HCT116 (cell line): ENCODE results near the gene ADAM19. TPM values are rescaled to one million over a fixed set of nuclear protein-coding genes. Genes with fewer than 3 reads are reported as not detected.

ENCODE experiments used
- ATAC-seq: fragments of 200-7000 bp; cut with Tn5 transposase; 2 replicates; pipeline ENCODE4 v1.9.1; 2020; ENCODE audit warnings: mild to moderate bottlenecking, moderate library complexity
- BruUV-seq: library from RNA; stranded (reverse); fragments of 400-500 nt; replicated peaks from 2 replicates; lab custom pipeline; 2021; lab: Mats Ljungman, UMichigan
- CTCF ChIA-PET: fragments of 300-600 bp; sonication (Branson Sonifier 250); formaldehyde crosslinking; loops from one replicate; lab custom pipeline; 2021; ENCODE audit warnings: antibody characterized with exemption; lab: Charles Lee
- POLR2A ChIA-PET: fragments of 300-600, 350-600 bp; sonication (Branson Sonifier 250); formaldehyde crosslinking; loops from one replicate; lab custom pipeline; 2021; ENCODE audit warnings: antibody characterized with exemption; lab: Charles Lee
- RAD21 ChIA-PET, 2 experiments: fragments of 300-600 bp; sonication (Branson Sonifier 250); formaldehyde crosslinking; loops; one replicate each; lab custom pipeline; 2023; ENCODE audit warnings: low total read pairs in 2 of 2; ENCODE audit not compliant: uncharacterized antibody in 2 of 2, unreplicated experiment in 2 of 2, low non-redundant PET in 1 of 2; lab: Charles Lee
- DNase-seq: peaks from one replicate; pipeline ENCODE4 v3.0.0-alpha.2; 2010; ENCODE audit warnings: low read depth, low spot score
- H2AFZ ChIP-seq: fragments of 200-600 bp; shearing (Covaris generic), sonication (generic); 2 replicates; pipeline ENCODE4 v1.6.1; 2017; ENCODE audit warnings: low read depth, mixed run types, mixed read lengths, antibody characterized with exemption, low read length; ENCODE audit not compliant: poor library complexity, severe bottlenecking
- H3K27ac ChIP-seq: 2 replicates; pipeline ENCODE4 v1.5.1; 2012; ENCODE audit warnings: low read depth, low read length
- H3K27me3 ChIP-seq: fragments of 200-600 bp; sonication (generic); 2 replicates; pipeline ENCODE4 v1.6.1; 2016; ENCODE audit warnings: mixed run types, low read length, mixed read lengths; ENCODE audit not compliant: insufficient read depth
- H3K36me3 ChIP-seq, 2 experiments: fragments of 200-500 bp in 1 of 2; fragments of 200-600 bp in 1 of 2; sonication (Bioruptor generic) in 1 of 2; sonication (generic) in 1 of 2; 2 replicates each; pipeline versions ENCODE4 v1.5.1 to v1.6.1; 2014 to 2016; ENCODE audit warnings: low read length in 2 of 2, inconsistent platforms in 1 of 2, mixed read lengths in 1 of 2, mixed run types in 1 of 2; ENCODE audit not compliant: insufficient read depth in 2 of 2, control insufficient read depth in 1 of 2
- H3K4me1 ChIP-seq, 2 experiments: fragments of 200-600 bp in 1 of 2; sonication (generic) in 1 of 2; 2 replicates each; pipeline versions ENCODE4 v1.5.1 to v1.6.1; 2012 to 2017; ENCODE audit warnings: low read length in 2 of 2, inconsistent platforms in 1 of 2, mild to moderate bottlenecking in 1 of 2, mixed read lengths in 1 of 2, mixed run types in 1 of 2, moderate library complexity in 1 of 2; ENCODE audit not compliant: insufficient read depth in 2 of 2, control insufficient read depth in 1 of 2
- H3K4me2 ChIP-seq: fragments of 200-600 bp; sonication (generic); 2 replicates; pipeline ENCODE4 v1.6.1; 2017; ENCODE audit warnings: mixed run types, low read length, mixed read lengths
- H3K4me3 ChIP-seq, 2 experiments: fragments of 200-600 bp in 1 of 2; sonication (generic) in 1 of 2; replicated peaks in 1 of 2; 2 replicates each; pipeline ENCODE4 v1.5.1; 2011 to 2016; ENCODE audit warnings: low read length in 2 of 2, control low read depth in 1 of 2, low read depth in 1 of 2, mild to moderate bottlenecking in 1 of 2, mixed read lengths in 1 of 2, mixed run types in 1 of 2
- H3K79me2 ChIP-seq: fragments of 200-600 bp; sonication (generic); 2 replicates; pipeline ENCODE4 v1.6.1; 2017; ENCODE audit warnings: mild to moderate bottlenecking, mixed run types, low read length, moderate library complexity, mixed read lengths; ENCODE audit not compliant: insufficient read depth
- H3K9ac ChIP-seq: fragments of 200-600 bp; sonication (generic); 2 replicates; pipeline ENCODE4 v1.6.1; 2016; ENCODE audit warnings: low read length, mixed read lengths
- H3K9me2 ChIP-seq: fragments of 200-600 bp; sonication (generic), shearing (Covaris generic); 2 replicates; pipeline ENCODE4 v1.6.1; 2017; ENCODE audit warnings: mixed run types, mild to moderate bottlenecking, moderate library complexity; ENCODE audit not compliant: insufficient read depth
- H3K9me3 ChIP-seq, 2 experiments: fragments of 200-500 bp in 1 of 2; fragments of 200-600 bp in 1 of 2; sonication (Bioruptor generic) in 1 of 2; sonication (generic) in 1 of 2; 2 replicates each; pipeline ENCODE4 v1.6.1; 2014 to 2017; ENCODE audit warnings: low read length in 2 of 2, mixed read lengths in 2 of 2, inconsistent platforms in 1 of 2, low read depth in 1 of 2, mild to moderate bottlenecking in 1 of 2, mixed run types in 1 of 2, moderate library complexity in 1 of 2; ENCODE audit not compliant: control insufficient read depth in 1 of 2, insufficient read depth in 1 of 2
- H4K20me1 ChIP-seq: fragments of 200-600 bp; sonication (generic), shearing (Covaris generic); 2 replicates; pipeline ENCODE4 v1.6.1; 2017; ENCODE audit warnings: mixed run types, mild to moderate bottlenecking, moderate library complexity; ENCODE audit not compliant: insufficient read depth
- ATF3 ChIP-seq: IDR thresholded peaks from 2 replicates; pipeline ENCODE4 v1.6.1; 2012
- CBX3 ChIP-seq: IDR thresholded peaks from 2 replicates; pipeline ENCODE4 v1.6.1; 2012; ENCODE audit warnings: low read depth
- CEBPB ChIP-seq: IDR thresholded peaks from 2 replicates; pipeline ENCODE4 v1.6.1; 2012; ENCODE audit warnings: low read depth
- EGR1 ChIP-seq: IDR thresholded peaks from 2 replicates; pipeline ENCODE4 v1.6.1; 2012; ENCODE audit warnings: low read depth
- ELF1 ChIP-seq: IDR thresholded peaks from 2 replicates; pipeline ENCODE4 v1.6.1; 2012; ENCODE audit warnings: low read depth, borderline replicate concordance
- EZH2phosphoT487 ChIP-seq: fragments of 200-600 bp; IDR thresholded peaks from 2 replicates; pipeline ENCODE4 v1.6.1; 2018; ENCODE audit warnings: antibody characterized with exemption, borderline replicate concordance
- MAX ChIP-seq: IDR thresholded peaks from 2 replicates; pipeline ENCODE4 v1.6.1; 2012
- POLR2A ChIP-seq: IDR thresholded peaks from 2 replicates; pipeline ENCODE4 v1.7.0; 2011; ENCODE audit warnings: borderline replicate concordance; ENCODE audit not compliant: insufficient read depth, insufficient read length; ENCODE audit errors: extremely low read depth
- SIN3A ChIP-seq: IDR thresholded peaks from 2 replicates; pipeline ENCODE4 v1.6.1; 2012; ENCODE audit warnings: low read depth
- SP1 ChIP-seq: IDR thresholded peaks from 2 replicates; pipeline ENCODE4 v1.6.1; 2012; ENCODE audit warnings: low read depth
- SRF ChIP-seq: IDR thresholded peaks from 2 replicates; pipeline ENCODE4 v1.6.1; 2012; ENCODE audit warnings: low read depth
- TCF7L2 ChIP-seq: IDR thresholded peaks from 2 replicates; pipeline ENCODE4 v1.7.0; 2011; ENCODE audit warnings: borderline replicate concordance, inconsistent platforms; ENCODE audit not compliant: insufficient read depth, insufficient read length; ENCODE audit errors: extremely low read depth
- YY1 ChIP-seq: IDR thresholded peaks from 2 replicates; pipeline ENCODE4 v1.6.1; 2011; ENCODE audit warnings: low read length, low read depth, moderate library complexity, mild to moderate bottlenecking; ENCODE audit not compliant: insufficient replicate concordance; ENCODE audit errors: extremely low read depth
- ZFX ChIP-seq: fragments of 450-650 bp; IDR thresholded peaks from 2 replicates; pipeline ENCODE4 v1.6.1; 2017
- ZNF274 ChIP-seq: fragments of 200-500 bp; sonication (Bioruptor generic); IDR thresholded peaks from 2 replicates; pipeline ENCODE4 v1.6.1; 2014; ENCODE audit warnings: mild to moderate bottlenecking, low read depth, low read length, inconsistent platforms
- intact Hi-C: fragments of 100-400 bp; cut with micrococcal nuclease; formaldehyde crosslinking; loops from 2 replicates; pipeline ENCODE4 v1.10.0; 2022
- total RNA-seq: library from RNA; stranded (reverse); gene quantifications from one replicate; pipeline ENCODE4 v1.2.1, GENCODE V29; 2021; ENCODE audit not compliant: unreplicated experiment
- TF ChIP-seq, protein P1 (sequence below), 3 experiments: fragments of 200-600 bp in 1 of 3; sonication (generic) in 1 of 3; IDR thresholded peaks in 2 of 3; conservative IDR thresholded peaks in 1 of 3; 2 replicates each; pipeline ENCODE4 v1.5.1; 2012 to 2017; ENCODE audit warnings: low read depth in 2 of 3, low read length in 2 of 3, antibody characterized with exemption in 1 of 3, borderline replicate concordance in 1 of 3, control low read depth in 1 of 3, mild to moderate bottlenecking in 1 of 3, mixed read lengths in 1 of 3, mixed run types in 1 of 3, moderate library complexity in 1 of 3; ENCODE audit not compliant: insufficient read depth in 1 of 3

The ADAM19 gene
- total RNA-seq, 1 experiment from 2014 or later: 77.3 TPM

DNA sequence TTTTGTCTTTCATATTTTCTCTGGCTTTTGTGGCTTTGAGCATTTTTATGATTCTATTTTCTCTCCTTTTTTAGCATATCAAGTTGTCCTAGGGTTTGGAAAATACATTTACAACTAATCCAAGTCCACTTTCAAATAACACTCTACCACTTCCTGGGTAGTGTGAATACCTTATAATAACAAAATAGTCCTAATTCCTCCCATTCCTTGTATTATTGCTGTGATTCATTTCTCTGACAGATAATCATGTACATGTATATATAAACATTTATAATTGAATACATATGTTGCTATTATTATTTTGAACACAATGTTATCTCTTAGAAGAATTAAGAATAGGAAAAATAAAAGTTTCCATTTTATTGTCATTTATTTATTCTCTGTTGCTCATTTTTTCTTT lies 14.9 kb upstream of the ADAM19 start:
- RAD21 ChIA-PET: no interaction called here
- no peaks in the 10 kb centered on the region for H3K27me3 ChIP-seq
- H3K4me2 ChIP-seq: no peak overlapping the region
- no TSS peak for BruUV-seq
- POLR2A ChIA-PET: no interaction called here
- H4K20me1 ChIP-seq: no peaks in the 10 kb centered on the region
- H3K9me2 ChIP-seq: no peaks in the 10 kb centered on the region
- no peak for TF ChIP-seq EGR1
- TF ChIP-seq SP1: no peak
- no peak for TF ChIP-seq TCF7L2
- no peak for TF ChIP-seq ELF1
- no peak for TF ChIP-seq EZH2phosphoT487
- TF ChIP-seq, protein P1, sequence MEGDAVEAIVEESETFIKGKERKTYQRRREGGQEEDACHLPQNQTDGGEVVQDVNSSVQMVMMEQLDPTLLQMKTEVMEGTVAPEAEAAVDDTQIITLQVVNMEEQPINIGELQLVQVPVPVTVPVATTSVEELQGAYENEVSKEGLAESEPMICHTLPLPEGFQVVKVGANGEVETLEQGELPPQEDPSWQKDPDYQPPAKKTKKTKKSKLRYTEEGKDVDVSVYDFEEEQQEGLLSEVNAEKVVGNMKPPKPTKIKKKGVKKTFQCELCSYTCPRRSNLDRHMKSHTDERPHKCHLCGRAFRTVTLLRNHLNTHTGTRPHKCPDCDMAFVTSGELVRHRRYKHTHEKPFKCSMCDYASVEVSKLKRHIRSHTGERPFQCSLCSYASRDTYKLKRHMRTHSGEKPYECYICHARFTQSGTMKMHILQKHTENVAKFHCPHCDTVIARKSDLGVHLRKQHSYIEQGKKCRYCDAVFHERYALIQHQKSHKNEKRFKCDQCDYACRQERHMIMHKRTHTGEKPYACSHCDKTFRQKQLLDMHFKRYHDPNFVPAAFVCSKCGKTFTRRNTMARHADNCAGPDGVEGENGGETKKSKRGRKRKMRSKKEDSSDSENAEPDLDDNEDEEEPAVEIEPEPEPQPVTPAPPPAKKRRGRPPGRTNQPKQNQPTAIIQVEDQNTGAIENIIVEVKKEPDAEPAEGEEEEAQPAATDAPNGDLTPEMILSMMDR (IDR thresholded peaks at IDR 0.05 in 2 of 3, conservative IDR thresholded peaks at IDR 0.05 in 1 of 3; ENCODE audit: borderline replicate concordance in 1 of 3, insufficient read depth in 1 of 3, low read depth in 2 of 3, low read length in 2 of 3): no peak
- TF ChIP-seq CEBPB: no peak
- no peak for TF ChIP-seq ZFX
- no peak for TF ChIP-seq CBX3
- no peak for TF ChIP-seq ATF3
- no peak for TF ChIP-seq ZNF274
- no peak for TF ChIP-seq SRF
- no peak for TF ChIP-seq SIN3A
- TF ChIP-seq MAX: no peak
- TF ChIP-seq POLR2A: no peak
- no peak for TF ChIP-seq YY1
- CTCF ChIA-PET: no interaction called here
- intact Hi-C loops: no loop called here
- ATAC-seq (no peak), DNase-seq (no peak)
- no peaks in the 10 kb centered on the region for H3K79me2 ChIP-seq
- H3K27ac ChIP-seq: no peak overlapping the region
- no peak overlapping the region for H3K4me3 ChIP-seq
- no peaks in the 10 kb centered on the region for H3K9me3 ChIP-seq
- no peaks in the 10 kb centered on the region for H3K36me3 ChIP-seq
- H3K4me1 ChIP-seq: no peaks in the 10 kb centered on the region
- H3K9ac ChIP-seq: no peak overlapping the region
- peak overlapping the region; percentile 6 for H2AFZ ChIP-seq
